HG02852 (cell line): ENCODE results near the gene EML1.
A peak's percentile ranks its signal among the peaks of the same experiment; 100 is the strongest.

Experiments
- ATAC-seq: cut with Tn5 transposase; IDR thresholded peaks from one replicate; pipeline ENCODE4 v1.9.1; 2021; ENCODE audit warnings: mild to moderate bottlenecking, moderate library complexity; ENCODE audit not compliant: unreplicated experiment

EML1 gene

GRCh38 chr14:99862136-99862535, 68.9 kb downstream of the EML1 start:
- ATAC-seq = no peak

DNA sequence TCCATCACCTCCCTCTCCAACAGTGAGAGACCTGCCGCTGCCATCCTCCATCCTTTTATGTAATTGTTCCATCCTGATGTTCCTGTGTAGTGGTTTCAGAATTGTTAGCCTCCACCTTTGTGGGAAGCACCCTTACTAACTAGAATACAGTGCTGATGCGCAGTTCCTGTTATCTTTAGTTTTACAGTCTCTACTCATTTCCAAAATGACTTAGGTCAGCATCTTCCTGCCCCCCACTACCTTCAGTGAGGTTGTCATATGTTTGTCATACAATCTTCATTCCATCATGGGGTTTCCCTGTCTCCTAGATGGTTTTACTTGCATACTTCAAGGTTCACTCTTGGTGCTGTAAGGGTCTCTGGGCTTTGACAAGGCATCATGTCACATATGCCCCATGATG, 69.8 kb downstream of the EML1 start:
- ATAC-seq = no peak

- ATAC-seq = no peak
Measured at GRCh38 chr14:99865408-99865807, 72.2 kb downstream of the EML1 start.

DNA sequence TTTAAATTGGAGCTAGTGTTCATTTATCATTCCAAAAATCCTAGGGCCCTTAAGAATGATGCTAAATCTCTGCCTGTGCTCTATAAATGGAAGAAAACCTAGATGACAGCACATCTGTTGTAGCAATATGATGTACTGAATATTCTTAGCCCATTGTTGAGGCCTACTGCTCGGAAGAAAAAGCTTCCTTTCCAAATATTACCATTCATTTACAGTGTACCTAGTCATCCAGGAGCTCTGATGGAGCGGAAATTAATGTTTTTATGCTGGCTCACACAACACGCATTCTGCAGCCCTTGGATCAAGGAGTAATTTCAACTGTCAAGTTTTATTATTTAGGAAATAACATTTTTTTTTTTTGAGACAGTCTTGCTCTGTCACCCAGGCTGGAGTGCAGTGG, 77.4 kb downstream of the EML1 start:
- ATAC-seq = no peak

DNA sequence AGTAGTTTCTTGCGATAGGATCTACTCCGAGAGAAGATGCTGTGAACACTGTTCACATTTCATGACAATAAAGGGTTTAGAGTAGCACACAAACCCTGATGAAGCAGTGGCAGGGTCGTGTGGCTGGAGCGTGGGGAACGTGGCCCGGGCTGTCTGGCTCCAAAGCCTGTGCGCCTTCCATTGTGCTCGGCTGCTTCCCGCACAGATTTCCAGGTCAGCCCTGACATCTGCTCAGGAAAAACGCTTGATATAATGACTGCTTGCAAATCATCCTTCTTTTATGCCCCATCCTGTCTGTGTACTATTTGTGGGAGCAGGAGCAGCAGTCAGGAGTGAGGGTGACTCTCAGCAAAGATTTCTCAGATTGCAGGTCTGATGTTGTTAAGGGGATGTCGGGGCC, 78.6 kb downstream of the EML1 start:
- ATAC-seq = no peak

DNA sequence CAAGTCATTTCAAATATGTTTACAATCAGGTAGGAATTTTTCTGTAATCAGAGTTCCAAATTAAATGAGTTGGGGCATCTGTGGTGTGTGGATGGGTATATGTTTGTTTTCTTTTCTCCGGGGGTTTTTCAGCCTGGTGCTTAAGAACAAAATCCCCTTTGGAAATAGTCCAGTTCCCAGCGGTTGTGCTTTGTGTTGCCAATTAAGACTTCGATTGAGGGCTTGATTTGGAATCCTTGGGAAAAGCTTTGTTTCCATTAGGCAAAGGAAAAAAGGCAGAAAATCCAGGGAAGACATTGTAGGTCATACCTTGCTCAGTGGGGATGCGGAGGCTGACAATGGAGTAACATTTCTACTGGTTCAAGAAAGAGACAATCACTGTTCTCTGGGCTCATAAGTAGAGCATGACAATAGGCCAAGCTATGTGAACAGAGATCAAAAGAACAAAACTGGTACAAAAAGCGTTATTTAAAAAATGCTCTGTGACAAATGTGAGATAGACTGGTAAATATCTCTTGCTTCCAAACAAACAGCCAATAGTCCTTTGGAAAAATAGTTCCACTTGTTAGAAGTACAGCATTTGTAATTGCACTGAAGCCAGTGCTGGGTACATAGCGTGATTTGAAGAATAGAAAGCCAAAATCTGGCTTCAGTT, 79.7 kb downstream of the EML1 start:
- no peak for ATAC-seq

DNA sequence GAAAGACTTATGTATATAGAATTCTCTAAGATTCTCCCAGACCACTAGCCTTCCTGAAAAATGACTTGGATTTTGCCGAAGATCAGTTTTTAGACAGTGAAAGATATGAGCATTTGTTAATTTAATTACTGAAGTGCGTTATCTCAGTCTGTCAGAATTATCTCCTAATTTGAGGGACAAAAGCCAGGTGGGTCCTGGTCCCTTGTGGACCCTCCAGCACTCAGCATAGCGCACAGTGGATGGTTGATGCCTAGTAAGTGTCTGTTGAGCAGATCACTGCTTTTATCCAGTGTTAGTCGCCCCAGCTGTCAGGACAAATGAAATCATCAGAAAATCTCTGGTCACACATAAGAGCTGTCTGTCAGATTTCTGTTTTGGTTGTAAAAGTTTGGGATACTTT, 80.4 kb downstream of the EML1 start:
- ATAC-seq = no peak

DNA sequence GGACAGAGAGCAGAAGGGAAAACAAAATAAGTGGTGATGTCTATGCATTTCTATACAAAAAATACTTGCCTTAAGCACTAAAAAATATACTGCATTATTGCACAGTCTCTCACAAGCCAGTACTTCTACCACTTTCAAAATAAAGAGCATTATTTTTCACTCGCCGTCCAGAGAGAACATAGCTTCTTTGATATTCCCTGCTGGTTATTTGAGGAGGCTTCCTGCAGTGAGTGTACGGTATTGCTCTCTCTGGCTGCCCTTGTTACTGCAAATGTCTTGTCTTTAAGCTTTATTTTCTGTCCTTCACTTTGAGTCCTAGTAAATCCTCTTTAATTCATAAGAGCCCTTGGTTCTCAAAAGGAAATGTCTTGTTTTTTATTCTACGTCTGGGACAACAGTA, 81.1 kb downstream of the EML1 start:
- ATAC-seq = no peak

- ATAC-seq = no peak
Measured at GRCh38 chr14:99875421-99875820, 82.2 kb downstream of the EML1 start.

DNA sequence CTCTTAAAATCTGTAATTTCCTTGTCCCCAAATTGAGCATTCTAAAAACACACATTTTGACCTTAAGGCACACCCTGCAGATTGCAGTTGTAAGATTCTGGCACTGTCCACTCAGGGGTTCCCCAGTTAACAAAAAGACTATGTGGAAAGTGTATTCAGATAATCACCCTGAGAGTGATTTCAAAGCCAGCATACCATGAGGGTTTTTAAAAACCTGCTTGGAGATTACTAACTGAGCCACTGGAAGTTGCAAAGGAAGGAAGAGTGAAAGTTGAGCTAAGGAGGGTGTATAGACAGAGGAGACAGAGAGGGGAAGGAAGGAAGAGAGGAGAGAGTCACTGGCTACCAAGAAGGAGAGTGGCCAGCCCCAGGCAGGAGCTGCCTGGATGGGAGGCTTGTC, 82.6 kb downstream of the EML1 start:
- no peak for ATAC-seq

DNA sequence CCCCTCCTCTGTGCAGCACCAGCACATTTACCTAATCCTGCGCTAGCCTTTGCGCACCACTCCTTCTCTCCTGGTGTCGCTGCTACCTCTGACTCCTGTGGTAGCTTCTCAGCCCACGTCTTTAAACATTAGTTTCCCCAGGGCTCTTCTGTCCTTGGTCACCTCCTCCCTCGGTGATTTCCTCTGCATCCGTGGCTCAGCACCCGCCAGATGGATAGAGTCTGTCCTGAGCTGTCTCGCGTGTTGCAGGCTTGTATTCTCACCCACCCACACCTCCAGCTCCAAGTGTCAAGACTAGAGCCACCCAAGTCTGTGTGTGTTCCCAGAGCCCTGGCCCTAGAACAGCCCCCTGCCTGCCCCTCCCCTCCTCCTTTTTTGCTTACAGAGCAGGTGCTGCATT, 83.2 kb downstream of the EML1 start:
- ATAC-seq = no peak

GRCh38 chr14:99878563-99878962, 85.3 kb downstream of the EML1 start:
- no peak for ATAC-seq

DNA sequence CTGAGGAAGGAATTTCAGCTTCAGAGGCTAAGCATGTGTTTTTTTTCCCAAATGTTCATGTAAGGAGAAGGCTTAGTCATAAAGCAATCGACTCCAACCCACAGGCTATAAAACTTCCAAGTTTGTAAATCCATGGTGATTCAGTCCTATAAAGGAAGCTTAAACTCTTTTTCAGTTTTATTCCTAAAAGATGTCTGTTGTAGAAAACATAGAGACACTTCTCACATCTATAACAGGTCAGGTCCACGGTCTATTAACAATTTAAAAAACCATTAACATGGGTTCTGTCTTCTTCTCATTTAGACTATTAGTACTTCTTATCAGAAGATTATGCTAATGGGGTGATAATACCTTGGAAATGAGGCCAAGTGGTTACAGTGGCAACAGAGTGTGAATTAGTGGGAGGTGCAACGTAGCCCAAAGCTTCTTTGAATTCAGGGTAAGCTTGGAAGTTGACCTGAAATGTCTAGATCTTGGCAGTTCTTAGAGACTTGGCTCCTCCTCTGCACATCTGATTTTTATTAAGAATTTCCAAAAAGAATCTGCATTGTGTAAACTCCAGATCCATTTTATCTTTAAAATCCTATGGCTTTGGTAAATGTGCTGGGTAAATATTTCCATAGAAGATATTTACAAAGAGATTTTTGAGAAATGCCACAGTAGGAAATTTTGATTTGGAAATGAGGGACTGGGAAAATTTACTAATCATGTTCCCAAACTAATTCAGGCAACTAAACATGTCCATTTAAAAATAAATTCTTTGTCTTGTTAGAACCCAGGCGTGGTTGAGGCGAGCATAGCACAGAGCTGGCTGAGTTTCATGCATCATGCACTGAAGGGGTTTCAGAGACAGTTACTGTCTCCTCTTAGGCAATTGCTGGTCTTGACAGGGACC, 86.4 kb downstream of the EML1 start:
- no peak for ATAC-seq

GRCh38 chr14:99880651-99881420, 87.6 kb downstream of the EML1 start:
- ATAC-seq = no peak

DNA sequence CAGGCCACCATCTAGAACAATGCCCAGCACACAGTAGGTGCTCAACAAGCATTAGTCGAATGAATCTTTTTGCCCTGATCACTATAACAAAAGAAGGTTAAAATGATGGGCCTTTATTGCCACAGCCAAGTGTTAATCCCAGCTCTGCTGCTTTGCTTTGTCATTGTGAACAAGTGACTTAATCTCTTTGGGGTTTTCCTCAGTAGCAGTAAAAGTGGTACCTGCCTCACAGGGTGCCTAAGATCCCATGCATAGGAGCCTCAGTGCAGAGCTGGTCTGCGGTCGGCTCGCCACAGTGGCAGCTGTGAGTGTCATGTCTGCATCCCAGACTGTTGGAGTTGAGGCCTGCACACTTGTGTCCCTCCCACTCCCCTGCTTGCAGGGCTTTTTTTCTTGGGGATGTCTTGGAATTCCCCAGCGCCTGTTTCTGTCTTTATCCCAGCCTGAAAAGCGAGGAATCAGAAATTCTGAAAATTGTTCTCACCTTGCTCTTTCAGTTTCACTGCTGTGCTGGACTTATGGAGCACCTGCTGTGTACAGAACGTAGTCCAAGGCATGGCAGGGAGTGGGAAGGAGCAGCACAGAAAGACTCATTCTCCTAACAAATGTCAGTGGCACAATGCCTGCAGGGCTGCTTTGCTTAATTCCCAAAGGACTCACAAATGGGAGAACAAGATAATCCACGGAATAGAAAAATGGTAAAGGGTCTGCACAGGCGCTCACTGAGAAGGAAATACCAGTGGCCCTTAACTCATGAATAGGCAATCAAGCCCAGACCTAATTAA, 90.8 kb downstream of the EML1 start:
- ATAC-seq = no peak

DNA sequence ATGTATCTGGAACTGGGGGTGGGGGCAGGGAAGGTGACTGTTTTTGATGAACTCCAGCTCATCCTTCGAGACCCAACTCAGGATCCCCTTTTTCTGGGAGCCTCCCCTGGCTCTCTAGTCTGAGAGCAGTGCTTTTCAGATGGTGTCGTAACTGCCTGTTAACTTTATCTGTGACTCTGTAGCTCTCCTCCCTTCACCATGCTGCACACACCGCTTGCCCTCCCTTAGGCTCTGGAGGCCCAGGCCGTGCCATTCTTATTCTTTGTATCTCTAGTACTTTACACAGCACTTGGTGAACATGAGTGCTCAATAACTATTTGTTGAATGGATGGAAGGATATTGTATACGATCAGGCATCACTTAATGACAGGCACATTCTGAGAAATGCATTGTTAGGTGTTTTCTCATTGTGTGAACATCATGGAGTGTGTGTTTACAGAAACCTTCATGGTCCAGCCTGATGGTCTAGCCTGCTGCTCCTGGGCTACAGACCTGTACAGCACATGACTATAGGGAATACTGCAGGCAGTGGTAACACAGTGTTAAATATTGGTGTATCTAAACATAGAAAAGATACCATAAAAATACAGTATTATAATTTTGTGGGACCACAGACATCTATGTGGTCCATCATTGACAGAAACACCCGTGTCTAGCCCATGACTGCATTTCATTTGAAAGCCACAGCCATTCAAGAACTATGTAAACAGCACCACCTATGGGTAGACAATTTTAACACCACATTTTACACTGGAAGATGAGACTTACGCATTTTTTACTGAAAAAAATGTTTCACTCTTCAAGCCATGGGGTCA, 91.8 kb downstream of the EML1 start:
- peak; percentile 51 for ATAC-seq

GRCh38 chr14:99885649-99885958, 92.4 kb downstream of the EML1 start:
- ATAC-seq = no peak

GRCh38 chr14:99887407-99887806, 94.2 kb downstream of the EML1 start:
- ATAC-seq = no peak

DNA sequence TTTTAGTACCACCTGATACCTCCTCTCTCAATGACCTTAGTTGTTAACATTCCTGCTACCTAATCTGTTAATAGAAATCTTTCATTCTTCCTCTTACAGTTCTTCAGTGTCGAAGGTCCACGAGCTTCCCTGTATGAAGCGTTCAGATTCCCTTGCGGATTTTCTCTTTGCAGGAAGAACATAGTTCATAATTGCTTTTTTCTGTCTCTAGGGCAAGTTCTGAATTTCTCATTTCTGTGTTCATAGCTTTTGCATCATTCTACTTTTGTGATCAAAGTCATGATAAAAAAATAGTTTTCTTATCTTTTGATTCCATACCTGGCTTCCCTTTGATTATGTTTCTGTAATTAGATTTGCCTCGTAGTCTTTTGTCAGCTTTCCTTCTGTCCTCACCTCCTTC, 94.9 kb downstream of the EML1 start:
- no peak for ATAC-seq

- ATAC-seq = no peak
Measured at GRCh38 chr14:99889268-99889667, 96.1 kb downstream of the EML1 start.
